Endothelial cell (in vitro differentiated cells): ENCODE data around the gene RAB39A. TPM values are rescaled to one million over a fixed set of nuclear protein-coding genes. Genes with fewer than 3 reads are reported as not detected.

Source experiments
- DNase-seq: peaks from one replicate; pipeline ENCODE4 v3.0.0; 2021; ENCODE audit warnings: low spot score
- H3K27ac Mint-ChIP-seq: one replicate; pipeline ENCODE4 v1.8.0; 2021; ENCODE audit warnings: mixed read lengths, inconsistent platforms; ENCODE audit not compliant: unreplicated experiment
- H3K27me3 Mint-ChIP-seq: one replicate; pipeline ENCODE4 v1.8.0; 2021; ENCODE audit warnings: mild to moderate bottlenecking, moderate library complexity, mixed read lengths, inconsistent platforms; ENCODE audit not compliant: unreplicated experiment
- H3K36me3 Mint-ChIP-seq: one replicate; pipeline ENCODE4 v1.8.0; 2021; ENCODE audit warnings: mild to moderate bottlenecking, low read depth, mixed read lengths, inconsistent platforms; ENCODE audit not compliant: unreplicated experiment
- H3K4me1 Mint-ChIP-seq: one replicate; pipeline ENCODE4 v1.8.0; 2021; ENCODE audit warnings: mild to moderate bottlenecking, mixed read lengths, inconsistent platforms; ENCODE audit not compliant: unreplicated experiment
- H3K4me3 Mint-ChIP-seq: one replicate; pipeline ENCODE4 v1.8.0; 2021; ENCODE audit warnings: mild to moderate bottlenecking, mixed read lengths, inconsistent platforms; ENCODE audit not compliant: unreplicated experiment
- H3K9me3 Mint-ChIP-seq: one replicate; pipeline ENCODE4 v1.8.0; 2021; ENCODE audit warnings: mixed read lengths, inconsistent platforms; ENCODE audit not compliant: unreplicated experiment
- CTCF ChIP-seq: fragments of 200-600 bp; sonication (generic); IDR thresholded peaks from one replicate; pipeline ENCODE4 v1.5.0; 2021; ENCODE audit warnings: antibody characterized with exemption; ENCODE audit not compliant: unreplicated experiment
- total RNA-seq: library from RNA; stranded (reverse); fragmentation: NEBNext Ultra II Directional; extraction: Animal tissue kit (Norgen Biotek cat#: 25700); gene quantifications from one replicate; pipeline ENCODE4 v1.2.1, GENCODE V29; 2021; ENCODE audit not compliant: unreplicated experiment

RAB39A gene
- total RNA-seq, 1 donor from 2014 or later: 2.4 TPM

- peak; percentile 72 for TF ChIP-seq CTCF
- no peak overlapping the region for H3K27ac Mint-ChIP-seq
- peaks cover 2% of the 10 kb centered on the region for H3K27me3 Mint-ChIP-seq
- no peaks in the 10 kb centered on the region for H3K9me3 Mint-ChIP-seq
- DNase-seq: peak; percentile 70
- H3K4me3 Mint-ChIP-seq: no peak overlapping the region
- no peaks in the 10 kb centered on the region for H3K36me3 Mint-ChIP-seq
- H3K4me1 Mint-ChIP-seq: no peaks in the 10 kb centered on the region
Measured at GRCh38 chr11:107999759-108000455, 71.7 kb downstream of the RAB39A start.

DNA sequence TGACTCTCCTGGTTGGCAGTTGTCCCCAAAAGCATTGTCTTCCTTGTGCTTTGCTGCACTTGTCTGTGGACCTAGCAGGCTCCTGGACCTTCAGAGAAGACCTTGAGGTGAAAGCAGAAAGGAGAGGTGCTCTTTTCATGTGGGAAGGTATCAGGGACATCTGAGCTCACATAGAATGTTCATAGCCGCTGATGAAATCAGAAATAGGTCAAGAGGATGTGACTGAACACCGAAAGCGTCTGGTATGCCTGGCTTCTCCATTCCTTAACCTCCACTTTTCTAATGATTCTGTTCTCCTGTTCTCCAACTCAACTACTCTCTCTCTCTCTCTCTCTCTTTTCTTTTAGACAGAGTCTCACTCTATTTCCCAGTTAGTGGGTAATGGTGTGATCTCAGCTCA lies 74.2 kb downstream of the RAB39A start:
- H3K4me1 Mint-ChIP-seq: no peaks in the 10 kb centered on the region
- H3K36me3 Mint-ChIP-seq: no peaks in the 10 kb centered on the region
- H3K27ac Mint-ChIP-seq: no peak overlapping the region
- no peak for TF ChIP-seq CTCF
- no peak overlapping the region for H3K4me3 Mint-ChIP-seq
- DNase-seq: no peak
- no peaks in the 10 kb centered on the region for H3K9me3 Mint-ChIP-seq
- no peaks in the 10 kb centered on the region for H3K27me3 Mint-ChIP-seq

DNA sequence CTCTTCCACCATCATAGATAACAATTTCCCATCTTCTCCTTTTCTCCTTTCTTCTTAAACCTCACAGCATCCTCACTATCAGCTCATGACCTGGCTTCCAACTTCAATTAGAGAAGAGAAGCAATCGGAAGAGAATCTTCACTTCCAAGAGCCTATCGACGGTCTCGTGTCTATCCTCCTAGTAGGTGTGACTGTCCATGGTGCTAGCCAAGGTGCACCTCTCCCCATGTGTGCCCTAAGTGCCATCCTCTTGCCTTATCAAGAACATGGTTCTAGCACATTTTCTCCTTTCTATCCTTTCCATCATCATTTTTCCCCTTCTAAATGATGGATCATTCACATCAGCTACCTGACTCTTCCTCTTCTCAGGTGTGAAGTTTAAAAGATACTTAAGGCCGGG lies 75.4 kb downstream of the RAB39A start:
- TF ChIP-seq CTCF: no peak
- no peak overlapping the region for H3K4me3 Mint-ChIP-seq
- peaks cover 2% of the 10 kb centered on the region for H3K27me3 Mint-ChIP-seq
- H3K4me1 Mint-ChIP-seq: no peaks in the 10 kb centered on the region
- DNase-seq: no peak
- no peaks in the 10 kb centered on the region for H3K36me3 Mint-ChIP-seq
- H3K9me3 Mint-ChIP-seq: no peaks in the 10 kb centered on the region
- H3K27ac Mint-ChIP-seq: no peak overlapping the region

DNA sequence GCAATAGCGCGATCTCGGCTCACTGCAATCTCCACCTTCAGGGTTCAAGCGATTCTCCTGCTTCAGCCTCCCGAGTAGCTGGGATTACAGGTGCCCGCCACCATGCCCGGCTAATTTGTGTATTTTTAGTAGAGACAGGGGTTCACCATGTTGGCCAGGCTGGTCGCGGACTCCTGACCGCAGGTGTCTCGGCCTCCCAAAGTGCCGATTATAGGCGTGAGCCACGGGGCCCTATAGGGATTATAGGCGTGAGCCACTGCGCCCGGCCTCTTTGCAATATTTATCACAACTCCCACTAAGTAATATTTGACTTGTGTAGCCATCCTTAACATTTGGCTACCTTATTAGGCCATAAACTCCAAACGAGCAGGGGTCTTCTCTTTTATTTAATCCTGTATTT lies 79.6 kb downstream of the RAB39A start:
- no peak for TF ChIP-seq CTCF
- peak overlapping the region; percentile 99 for H3K4me3 Mint-ChIP-seq
- H3K27ac Mint-ChIP-seq: no peak overlapping the region
- DNase-seq: no peak
- no peaks in the 10 kb centered on the region for H3K9me3 Mint-ChIP-seq
- H3K4me1 Mint-ChIP-seq: peaks cover 15% of the 10 kb centered on the region
- peaks cover 2% of the 10 kb centered on the region for H3K27me3 Mint-ChIP-seq
- peaks cover 3% of the 10 kb centered on the region for H3K36me3 Mint-ChIP-seq

GRCh38 chr11:108008656-108009496 lies 80.6 kb downstream of the RAB39A start, which contains the start of gene CUL5:
TSS of gene CUL5 (plus strand) at chr11:108008898. CDS start at chr11:108009349, 451 bp downstream.
- TF ChIP-seq CTCF: peak; percentile 79
- H3K4me1 Mint-ChIP-seq: peaks cover 15% of the 10 kb centered on the region
- H3K9me3 Mint-ChIP-seq: no peaks in the 10 kb centered on the region
- peak within 1 kb of the TSS; percentile 99 for H3K4me3 Mint-ChIP-seq
- peak within 1 kb of the TSS; percentile 96 for H3K27ac Mint-ChIP-seq
- peaks cover 2% of the 10 kb centered on the region for H3K27me3 Mint-ChIP-seq
- DNase-seq: peak; percentile 95
- peaks cover 3% of the 10 kb centered on the region for H3K36me3 Mint-ChIP-seq
